ENCODE data around the gene SUSD1. TPM values are rescaled to one million over a fixed set of nuclear protein-coding genes. Genes with fewer than 3 reads are reported as not detected.
A peak's percentile ranks its signal among the peaks of the same experiment; 100 is the strongest.

SUSD1 gene
- total and polyA plus RNA-seq, 2 donors (not counting 1 experiment from before 2014, with no cell fraction given): 5.7 to 7.5 TPM

- ChIA-PET POLR2A (interaction anchor here (0.9 kb wide), 1 partner anchor 21 kb away, joined by 3 read pairs; no protein-coding TSS in a partner anchor), CTCF (interaction anchor here (0.9 kb wide), 1 partner anchor 106 kb away, joined by 4 read pairs; no protein-coding TSS in a partner anchor)
- Histone ChIP-seq H3K4me3 (ENCODE audit: control extremely low read depth in 1 of 5, extremely low read depth in 1 of 5, insufficient read depth in 1 of 5, low read depth in 2 of 5, low read length in 4 of 5) (peak overlapping the region in 1 of 5 experiments; percentile 16), H3K9ac (ENCODE audit: low read length) (peak overlapping the region; percentile 10), H3K36me3 (replicated peaks in 1 of 2; ENCODE audit: control extremely low read depth in 1 of 2, control insufficient read depth in 1 of 2, extremely low read depth in 1 of 2, insufficient read depth in 2 of 2, low read length in 1 of 2) (no peaks in the 10 kb centered on the region), H3K4me1 (ENCODE audit: control insufficient read depth in 2 of 2, insufficient read depth in 2 of 2, low read length in 2 of 2) (peaks cover 95 to 97% of the 10 kb centered on the region in 2 donors), H3K27me3 (replicated peaks in 1 of 4; ENCODE audit: control extremely low read depth in 1 of 4, control insufficient read depth in 3 of 4, insufficient read depth in 4 of 4, low read length in 3 of 4) (no peaks in the 10 kb centered on the region), H2AFZ (ENCODE audit: insufficient read depth, low read depth, low read length, poor library complexity, severe bottlenecking) (no peak overlapping the region), H3K4me2 (replicated peaks; ENCODE audit: low read depth, low read length, poor library complexity, severe bottlenecking) (peak overlapping the region; percentile 59), H3K9me3 (ENCODE audit: control extremely low read depth in 1 of 3, control insufficient read depth in 2 of 3, insufficient read depth in 1 of 3, low read length in 2 of 3) (peaks cover 0 to 5% (median 0%) of the 10 kb centered on the region in 3 donors), H3K27ac (ENCODE audit: low read length in 2 of 2) (peak overlapping the region; percentile 64 to 87), H4K20me1 (ENCODE audit: control insufficient read depth, insufficient read depth, low read length, poor library complexity, severe bottlenecking) (no peaks in the 10 kb centered on the region), H3K79me2 (ENCODE audit: control insufficient read depth, insufficient read depth, low read length) (no peaks in the 10 kb centered on the region)
- Mint-ChIP-seq H3K4me1 (peaks cover 87% of the 10 kb centered on the region), H3K4me3 (peak overlapping the region; percentile 58), H3K27ac (peak overlapping the region; percentile 94), H3K9me3 (ENCODE audit: insufficient read depth) (no peaks in the 10 kb centered on the region), H3K27me3 (no peaks in the 10 kb centered on the region)
- ATAC-seq (ENCODE audit: low read depth) (no peak), DNase-seq (peak; percentile 9)
- WGBS (ENCODE audit: insufficient coverage): no CpG with 5 or more reads among the region's 1 CpG
- intact Hi-C loops (cut with micrococcal nuclease): loop anchor here (1.0 to 5.0 kb wide), 4 partner anchors 20 to 350 kb away; partner anchors contain the start of gene HSDL2
- TF ChIP-seq EZH2 (IDR thresholded peaks at IDR 0.05; ENCODE audit: borderline replicate concordance, insufficient read depth, low read depth, low read length, poor library complexity, severe bottlenecking) (no peak), CTCF (IDR thresholded peaks at IDR 0.05) (no peak)
Measured at GRCh38 chr9:112032743-112033142, 142.4 kb downstream of the SUSD1 start.

- Histone ChIP-seq H2AFZ (ENCODE audit: insufficient read depth, low read depth, low read length, poor library complexity, severe bottlenecking) (no peak overlapping the region), H3K27ac (ENCODE audit: low read length in 2 of 2) (peak overlapping the region; percentile 64 to 87), H3K27me3 (replicated peaks in 1 of 4; ENCODE audit: control extremely low read depth in 1 of 4, control insufficient read depth in 3 of 4, insufficient read depth in 4 of 4, low read length in 3 of 4) (no peaks in the 10 kb centered on the region), H3K79me2 (ENCODE audit: control insufficient read depth, insufficient read depth, low read length) (no peaks in the 10 kb centered on the region), H3K9ac (ENCODE audit: low read length) (peak overlapping the region; percentile 10), H3K36me3 (replicated peaks in 1 of 2; ENCODE audit: control extremely low read depth in 1 of 2, control insufficient read depth in 1 of 2, extremely low read depth in 1 of 2, insufficient read depth in 2 of 2, low read length in 1 of 2) (no peaks in the 10 kb centered on the region), H3K4me1 (ENCODE audit: control insufficient read depth in 2 of 2, insufficient read depth in 2 of 2, low read length in 2 of 2) (peaks cover 87 to 90% of the 10 kb centered on the region in 2 donors), H4K20me1 (ENCODE audit: control insufficient read depth, insufficient read depth, low read length, poor library complexity, severe bottlenecking) (no peaks in the 10 kb centered on the region), H3K9me3 (ENCODE audit: control extremely low read depth in 1 of 3, control insufficient read depth in 2 of 3, insufficient read depth in 1 of 3, low read length in 2 of 3) (peaks cover 0 to 5% (median 0%) of the 10 kb centered on the region in 3 donors), H3K4me2 (replicated peaks; ENCODE audit: low read depth, low read length, poor library complexity, severe bottlenecking) (peak overlapping the region; percentile 59), H3K4me3 (ENCODE audit: control extremely low read depth in 1 of 5, extremely low read depth in 1 of 5, insufficient read depth in 1 of 5, low read depth in 2 of 5, low read length in 4 of 5) (peak overlapping the region in 2 of 5 experiments; percentile 4 to 16)
- ATAC-seq (ENCODE audit: low read depth): peak; percentile 32
- Mint-ChIP-seq H3K4me3 (peak overlapping the region; percentile 58), H3K4me1 (peaks cover 81% of the 10 kb centered on the region), H3K27ac (peak overlapping the region; percentile 92), H3K9me3 (ENCODE audit: insufficient read depth) (no peaks in the 10 kb centered on the region), H3K27me3 (no peaks in the 10 kb centered on the region)
- peak; percentile 69 for DNase-seq
- intact Hi-C loops (cut with micrococcal nuclease): loop anchor here (2.0 to 5.0 kb wide), 3 partner anchors 27 to 350 kb away; partner anchors contain the start of gene HSDL2
- TF ChIP-seq EZH2 (IDR thresholded peaks at IDR 0.05; ENCODE audit: borderline replicate concordance, insufficient read depth, low read depth, low read length, poor library complexity, severe bottlenecking) (no peak), CTCF (IDR thresholded peaks at IDR 0.05) (no peak)
- 29% methylated on average over 1 of the region's 2 CpGs for WGBS (ENCODE audit: insufficient coverage)
- ChIA-PET CTCF (interaction anchor here (0.7 to 1.5 kb wide), 3 partner anchors 13 to 106 kb away, joined by 3 to 4 read pairs (median 3); no protein-coding TSS in a partner anchor), POLR2A (interaction anchor here (0.6 to 0.7 kb wide), 2 partner anchors 44 to 85 kb away, joined by 3 read pairs; no protein-coding TSS in a partner anchor)
Measured at GRCh38 chr9:112032009-112032408, 143.1 kb downstream of the SUSD1 start.

All from B cell (primary cell).